HepG2 (cell line): ENCODE data around the gene KAZALD1.

Experiments
- ATF3 ChIP-seq: sonication (generic); formaldehyde crosslinking; IDR thresholded peaks from 2 replicates; pipeline ENCODE4 v1.4.0; 2020; ENCODE audit warnings: missing genetic modification reagents
- CTCF ChIP-seq: sonication (generic); formaldehyde crosslinking; IDR thresholded peaks from 2 replicates; pipeline ENCODE4 v1.5.0; 2020; ENCODE audit warnings: mild to moderate bottlenecking, missing genetic modification reagents, moderate library complexity
- MNT ChIP-seq: fragments of 450-650 bp; IDR thresholded peaks from 2 replicates; pipeline ENCODE4 v1.6.1; 2016
- RBM22 ChIP-seq: fragments of 200-400 bp; formaldehyde crosslinking; optimal IDR thresholded peaks from 2 replicates; pipeline ENCODE3; 2017; ENCODE audit warnings: mild to moderate bottlenecking, low read length, moderate library complexity
- RCOR2 ChIP-seq: IDR thresholded peaks from 2 replicates; pipeline ENCODE4 v1.6.1; 2016; ENCODE audit warnings: missing biosample characterization, missing genetic modification reagents
- SMARCE1 ChIP-seq: fragments of 450-650 bp; IDR thresholded peaks from 2 replicates; pipeline ENCODE4 v1.6.1; 2017; ENCODE audit warnings: borderline replicate concordance
- ZBTB34 ChIP-seq: sonication (generic); formaldehyde crosslinking; IDR thresholded peaks from 2 replicates; pipeline ENCODE4 v1.8.0; 2022; ENCODE audit warnings: mild to moderate bottlenecking, missing genetic modification reagents
- ZNF616 ChIP-seq: sonication (generic); formaldehyde crosslinking; IDR thresholded peaks from 2 replicates; pipeline ENCODE4 v1.5.0; 2020; ENCODE audit warnings: low read depth, mild to moderate bottlenecking, missing genetic modification reagents

GRCh38 chr10:101095004-101095403 is 33.2 kb downstream of the KAZALD1 start:
- no peak for TF ChIP-seq MNT
- TF ChIP-seq RCOR2 (CRISPR knock-in tag), result no peak
- TF ChIP-seq ZNF616 (CRISPR knock-in tag), result no peak
- TF ChIP-seq SMARCE1, result no peak
- TF ChIP-seq ZBTB34, result no peak
- TF ChIP-seq CTCF (CRISPR knock-in tag), result no peak
- TF ChIP-seq ATF3, result no peak
- no peak for TF ChIP-seq RBM22
